ENCODE measurements around the gene IDUA. TPM values are rescaled to one million over a fixed set of nuclear protein-coding genes. Genes with fewer than 3 reads are reported as not detected.
"Not testable (repeated sequence)": the region's sequence is repeated elsewhere in the genome, so short reads cannot be mapped to it uniquely, and the experiment has no call there.

IDUA gene
- total RNA-seq, 1 experiment from 2014 or later = 3.8 TPM

DNA sequence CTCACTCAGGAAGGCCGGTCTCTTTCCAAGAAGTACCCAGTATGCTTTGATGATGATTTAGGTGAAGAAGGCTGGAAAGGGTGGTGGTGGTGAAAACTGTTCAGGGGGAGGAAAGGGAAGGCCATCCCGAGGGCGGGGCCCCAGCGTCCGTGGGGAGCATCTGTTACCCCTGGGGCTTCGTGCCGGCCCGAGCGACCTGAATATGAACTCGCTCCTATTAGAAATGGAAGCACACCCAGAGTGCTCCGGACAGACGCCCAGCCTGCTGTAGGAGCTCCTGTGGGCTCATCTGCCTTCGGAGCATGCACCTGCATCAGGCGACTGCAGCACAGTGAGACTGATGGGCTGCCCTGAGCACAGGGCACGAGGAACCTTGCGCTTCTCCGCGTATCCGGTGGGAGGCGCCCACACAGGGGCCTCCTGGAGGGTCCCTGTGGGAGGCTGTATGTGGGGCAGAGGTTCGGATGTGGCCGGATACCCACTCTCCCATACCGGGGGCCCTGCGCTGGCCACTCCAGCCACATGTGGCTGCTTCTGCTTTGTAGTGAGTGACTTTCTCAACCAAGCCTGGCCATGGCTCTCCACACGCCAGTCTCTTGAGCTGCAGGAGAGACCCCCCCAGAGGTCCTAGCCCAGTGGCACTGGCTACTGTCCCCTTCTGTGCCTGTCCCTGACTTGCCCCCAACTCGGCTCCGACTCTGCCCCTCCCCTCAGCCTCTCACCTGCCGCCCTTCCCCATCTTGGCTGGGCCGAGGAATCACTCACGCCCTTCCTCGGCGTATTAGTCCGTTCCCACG is 61.3 kb downstream of the IDUA start:
- DNase-seq (ENCODE audit: low spot score) = no peak
- in situ Hi-C loops (cut with HindIII; ENCODE audit: low sequenced_read_pairs) = no loop called here

DNA sequence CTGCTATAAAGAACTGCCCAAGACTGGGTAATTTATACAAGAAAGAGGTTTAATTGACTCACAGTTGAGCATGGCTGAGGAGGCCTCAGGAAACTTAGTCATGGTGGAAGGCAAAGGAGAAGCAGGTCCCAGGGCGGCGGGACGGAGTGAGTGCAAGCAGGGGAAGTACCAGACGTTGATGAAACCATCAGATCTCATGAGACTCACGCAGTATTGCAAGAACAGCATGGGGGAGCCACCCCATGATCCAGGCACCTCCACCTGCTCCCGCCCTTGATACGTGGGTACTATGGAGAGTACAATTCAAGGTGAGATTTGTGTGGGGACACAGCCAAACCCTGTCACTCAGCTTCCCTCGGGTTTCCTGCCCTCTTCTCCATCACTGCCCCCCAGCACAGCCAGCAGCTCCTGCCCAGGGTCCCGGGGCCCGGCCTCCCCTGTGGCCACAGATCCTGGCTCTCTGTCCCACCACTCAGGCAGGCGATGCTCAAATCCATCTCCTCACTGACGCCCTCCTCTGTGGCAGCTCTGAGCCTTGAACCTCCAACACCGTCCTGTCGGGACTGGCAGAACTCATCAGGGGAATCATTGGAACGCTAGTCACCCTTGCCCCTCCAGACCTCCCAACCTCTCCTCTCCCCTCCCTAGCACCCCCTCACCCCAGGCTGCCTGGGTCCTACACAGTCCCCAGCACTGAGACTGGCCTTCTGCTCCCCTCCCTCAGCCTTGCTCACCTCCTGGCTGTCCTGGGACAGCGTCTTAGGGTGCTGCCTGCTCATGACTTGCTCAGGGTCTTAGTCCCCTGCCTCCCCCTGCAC is 62.1 kb downstream of the IDUA start:
- in situ Hi-C loops (cut with HindIII; ENCODE audit: low sequenced_read_pairs) = no loop called here
- no peak for DNase-seq (ENCODE audit: low spot score)

DNA sequence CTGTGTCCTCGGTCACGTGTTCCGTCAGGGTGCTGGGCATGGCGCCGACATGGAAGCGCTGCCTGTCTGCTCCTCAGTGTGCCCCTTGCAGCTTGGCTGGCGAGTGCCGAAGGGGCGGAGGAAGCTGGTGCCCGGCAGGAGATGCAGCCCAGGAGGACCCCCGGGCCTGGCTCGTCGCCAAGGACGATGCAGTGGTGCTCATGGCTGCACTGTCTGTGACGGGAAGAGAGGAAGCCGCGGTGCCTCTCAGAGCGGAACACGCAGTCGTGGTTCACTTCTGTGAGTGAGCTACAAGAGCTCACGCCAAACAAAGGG is 62.7 kb downstream of the IDUA start:
- in situ Hi-C loops (cut with HindIII; ENCODE audit: low sequenced_read_pairs) = no loop called here
- no peak for DNase-seq (ENCODE audit: low spot score)

DNA sequence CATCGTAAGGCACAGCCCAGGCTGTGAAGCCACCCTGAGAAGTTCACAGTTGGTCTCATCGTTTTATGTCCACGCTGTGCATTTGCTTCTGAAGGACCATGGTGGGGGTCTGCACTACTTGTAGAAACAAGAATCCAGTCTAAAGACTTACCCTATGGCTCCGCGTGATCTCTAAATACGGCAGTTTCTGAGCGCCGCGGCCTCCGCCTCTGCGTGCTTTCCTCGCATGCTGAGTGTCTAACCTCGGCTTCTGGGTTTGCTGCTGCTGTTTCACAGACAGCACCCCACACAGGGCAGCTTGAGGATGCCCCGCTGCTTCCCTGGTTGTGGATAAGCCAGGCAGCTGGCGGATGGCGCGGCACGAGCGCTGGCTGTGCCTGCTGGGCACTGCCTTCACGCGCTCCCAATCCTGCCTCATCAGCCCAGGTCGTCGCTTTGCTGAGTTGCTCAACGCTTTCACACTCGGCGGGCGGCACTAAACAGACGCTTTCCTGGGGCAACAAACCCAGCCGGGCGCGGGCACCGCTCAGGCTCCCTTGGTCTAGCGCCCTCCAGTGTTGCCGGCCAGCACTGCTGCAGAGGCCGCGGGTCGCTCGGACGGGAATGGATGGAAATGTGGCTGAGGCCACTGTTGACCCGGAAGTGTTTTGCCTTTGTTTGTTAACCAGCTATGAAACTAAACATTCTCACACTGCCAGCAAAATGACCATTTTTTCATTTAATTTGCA is 63.8 kb downstream of the IDUA start:
- in situ Hi-C loops (cut with HindIII; ENCODE audit: low sequenced_read_pairs) = no loop called here
- no peak for DNase-seq (ENCODE audit: low spot score)

DNA sequence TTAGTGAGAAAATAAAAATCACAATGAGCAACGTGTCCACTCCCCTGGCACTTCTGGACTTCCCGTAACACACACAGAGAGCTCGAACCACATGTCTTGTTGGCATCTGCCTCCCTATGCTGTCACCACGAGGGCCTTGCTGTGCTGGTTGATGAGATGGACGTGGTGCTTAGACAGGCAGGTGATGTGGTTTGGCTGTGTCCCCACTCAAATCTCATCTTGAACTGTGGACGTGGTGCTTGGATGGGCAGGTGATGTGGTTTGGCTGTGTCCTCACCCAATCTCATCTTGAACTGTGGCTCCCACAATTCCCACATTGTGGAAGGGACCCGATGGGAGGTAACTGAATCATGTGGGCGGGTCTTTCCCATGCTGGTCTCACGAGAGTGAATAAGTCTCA is 64.6 kb downstream of the IDUA start:
- DNase-seq (ENCODE audit: low spot score) = no peak

DNA sequence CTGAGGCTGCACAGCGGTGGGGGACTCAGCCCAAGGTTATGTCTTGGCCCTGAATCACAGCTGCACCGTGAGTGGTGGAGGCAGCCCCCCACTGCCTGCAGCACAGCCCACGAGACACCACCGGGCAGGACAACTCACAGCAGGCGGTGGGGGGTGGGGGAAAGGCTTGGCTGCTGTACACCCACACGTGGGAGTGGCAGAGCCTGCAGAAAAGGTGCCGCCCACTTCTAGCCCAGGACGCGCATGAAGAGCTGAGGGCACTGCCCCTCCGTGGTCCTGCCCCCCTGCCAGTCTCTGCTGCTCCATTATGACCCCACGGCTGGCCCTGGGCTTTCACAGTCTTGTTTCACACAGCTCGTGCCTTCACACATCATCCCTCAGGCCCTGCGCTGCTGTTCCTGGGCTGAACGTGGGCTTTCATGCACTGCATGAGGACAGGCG is 65.4 kb downstream of the IDUA start:
- in situ Hi-C loops (cut with HindIII; ENCODE audit: low sequenced_read_pairs) = no loop called here
- no peak for DNase-seq (ENCODE audit: low spot score)

More for the DNA sequence above, 64.6 kb downstream of the IDUA start:
- in situ Hi-C loops (cut with HindIII; ENCODE audit: low sequenced_read_pairs) = no loop called here

DNA sequence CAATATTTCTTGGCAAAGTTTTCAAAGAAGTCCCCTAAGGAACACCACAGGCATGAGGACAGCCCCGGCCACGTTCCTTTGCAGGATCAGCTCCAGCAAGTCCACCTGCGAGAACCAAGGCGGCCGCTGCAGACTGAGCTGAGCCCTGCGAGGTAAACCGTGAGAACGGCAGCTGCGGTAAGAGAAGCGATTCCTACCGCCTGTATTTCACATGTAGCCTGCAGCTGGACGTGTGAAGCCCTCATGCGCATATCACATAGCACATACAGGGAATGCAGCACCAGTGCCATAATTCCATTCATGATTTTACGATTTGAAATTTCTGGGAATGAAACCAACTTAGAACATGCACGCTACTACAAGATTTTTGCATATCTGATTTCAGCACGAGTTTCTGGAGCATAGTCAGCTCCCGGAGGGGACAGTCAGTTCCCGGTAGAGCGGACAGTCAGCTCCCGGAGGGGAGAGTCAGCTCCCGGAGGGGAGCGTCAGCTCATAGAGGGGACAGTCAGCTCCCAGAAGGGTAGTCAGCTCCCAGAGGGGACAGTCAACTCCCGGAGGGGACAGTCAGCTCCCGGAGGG is 66.3 kb downstream of the IDUA start:
- no peak for DNase-seq (ENCODE audit: low spot score)
- in situ Hi-C loops (cut with HindIII; ENCODE audit: low sequenced_read_pairs) = no loop called here

DNA sequence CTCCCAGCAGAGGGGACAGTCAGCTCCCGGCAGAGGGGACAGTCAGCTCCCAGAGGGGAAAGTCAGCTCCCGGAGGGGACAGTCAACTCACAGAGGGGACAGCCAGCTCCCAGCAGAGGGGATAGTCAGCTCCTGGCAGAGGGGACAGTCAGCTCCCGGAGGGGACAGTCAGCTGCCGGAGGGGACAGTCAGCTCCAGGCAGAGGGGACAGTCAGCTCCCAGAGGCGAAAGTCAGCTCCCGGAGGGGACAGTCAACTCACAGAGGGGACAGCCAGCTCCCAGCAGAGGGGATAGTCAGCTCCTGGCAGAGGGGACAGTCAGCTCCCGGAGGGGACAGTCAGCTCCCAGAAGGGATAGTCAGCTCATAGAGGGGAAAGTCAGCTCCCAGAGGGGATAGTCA is 67.0 kb downstream of the IDUA start:
- in situ Hi-C loops (cut with HindIII; ENCODE audit: low sequenced_read_pairs); DNase-seq (ENCODE audit: low spot score): not testable (repeated sequence)

Other genes with a start within 250 kb of the IDUA start
- gene CPLX1, start 160.9 kb upstream of the IDUA start, total RNA-seq (2014; rRNA removed; shearing (Covaris generic)) = 1.8 and 4.7 TPM in 2 replicates
- 91.4 and 91.5 TPM in 2 replicates for gene GAK, start 54.7 kb upstream of the IDUA start, total RNA-seq (2014; rRNA removed; shearing (Covaris generic))
- 7.0 and 21.4 TPM in 2 replicates for gene TMEM175, start 54.6 kb upstream of the IDUA start, total RNA-seq (2014; rRNA removed; shearing (Covaris generic))
- gene DGKQ, start 13.5 kb upstream of the IDUA start, total RNA-seq (2014; rRNA removed; shearing (Covaris generic)) = 11.0 and 12.9 TPM in 2 replicates
- 0.74 and 0.85 TPM in 2 replicates for gene SLC26A1, start 6.4 kb downstream of the IDUA start, total RNA-seq (2014; rRNA removed; shearing (Covaris generic))
- gene FGFRL1, start 24.6 kb downstream of the IDUA start, total RNA-seq (2014; rRNA removed; shearing (Covaris generic)) = 23.9 and 28.5 TPM in 2 replicates
- not detected in 2 replicates for gene RNF212, start 126.5 kb downstream of the IDUA start, total RNA-seq (2014; rRNA removed; shearing (Covaris generic))
- gene SPON2, start 185.5 kb downstream of the IDUA start, total RNA-seq (2014; rRNA removed; shearing (Covaris generic)) = 3.2 TPM in 1 of 2 replicates, not detected in the other

All from G401 (cell line).